PC-3 (cell line): Measurements from ENCODE around the gene P2RX2. TPM values are rescaled to one million over a fixed set of nuclear protein-coding genes. Genes with fewer than 3 reads are reported as not detected.

Source experiments
- ATAC-seq: fragments of 200-7000 bp; cut with Tn5 transposase; 2 replicates; pipeline ENCODE4 v1.9.1; 2020; ENCODE audit warnings: mild to moderate bottlenecking, moderate library complexity
- BruUV-seq: library from RNA; stranded (reverse); fragments of 400-500 nt; replicated peaks from 2 replicates; lab custom pipeline; 2021; lab: Mats Ljungman, UMichigan
- CTCF ChIA-PET: fragments of 300-600 bp; sonication (Branson Sonifier 250); formaldehyde crosslinking; loops from one replicate; lab custom pipeline; 2022; ENCODE audit warnings: antibody characterized with exemption; lab: Charles Lee
- POLR2A ChIA-PET: fragments of 300-600 bp; sonication (Branson Sonifier 250); formaldehyde crosslinking; loops from one replicate; lab custom pipeline; 2022; ENCODE audit warnings: antibody characterized with exemption; ENCODE audit not compliant: unreplicated experiment; lab: Charles Lee
- DNase-seq: peaks from one replicate; pipeline ENCODE4 v3.0.0-alpha.2; 2015
- H2AFZ ChIP-seq: fragments of 300-600 bp; sonication (generic); 2 replicates; pipeline ENCODE4 v1.6.0; 2016; ENCODE audit warnings: antibody characterized with exemption, low read length
- H3F3A ChIP-seq: fragments of 300-600 bp; sonication (generic); one replicate; pipeline ENCODE4 v1.6.0; 2017; ENCODE audit warnings: antibody characterized with exemption, low read length, control low read depth, mild to moderate bottlenecking; ENCODE audit not compliant: unreplicated experiment
- H3K27ac ChIP-seq: fragments of 300-600 bp; sonication (generic); 2 replicates; pipeline ENCODE4 v1.5.1; 2016; ENCODE audit warnings: mild to moderate bottlenecking, low read length
- H3K27me3 ChIP-seq: fragments of 300-600 bp; sonication (generic); 2 replicates; pipeline ENCODE4 v1.6.1; 2016; ENCODE audit warnings: low read length, mixed read lengths
- H3K36me3 ChIP-seq: fragments of 300-600 bp; sonication (generic); 2 replicates; pipeline ENCODE4 v1.6.1; 2016; ENCODE audit warnings: low read depth, mixed run types, low read length, mixed read lengths
- H3K4me1 ChIP-seq: fragments of 300-600 bp; sonication (generic); 2 replicates; pipeline ENCODE4 v1.5.1; 2016; ENCODE audit warnings: low read length; ENCODE audit not compliant: insufficient read depth
- H3K4me2 ChIP-seq: fragments of 300-600 bp; sonication (generic); 2 replicates; pipeline ENCODE4 v1.6.0; 2016; ENCODE audit warnings: low read length
- H3K4me3 ChIP-seq: fragments of 300-600 bp; sonication (generic); 2 replicates; pipeline ENCODE4 v1.5.1; 2016; ENCODE audit warnings: mild to moderate bottlenecking, low read length, mixed read lengths
- H3K79me2 ChIP-seq: fragments of 300-600 bp; sonication (generic); 2 replicates; pipeline ENCODE4 v1.6.1; 2017; ENCODE audit warnings: low read length, mixed read lengths
- H3K9ac ChIP-seq: fragments of 300-600 bp; sonication (generic); 2 replicates; pipeline ENCODE4 v1.6.0; 2016; ENCODE audit warnings: mild to moderate bottlenecking, low read length
- H3K9me2 ChIP-seq: fragments of 300-600 bp; sonication (generic); replicated peaks from 2 replicates; pipeline ENCODE4 v1.6.1; 2016; ENCODE audit warnings: mixed run types, low read length, mixed read lengths
- H3K9me3 ChIP-seq: fragments of 300-600 bp; sonication (generic); 2 replicates; pipeline ENCODE4 v1.6.1; 2016; ENCODE audit warnings: low read length, mixed read lengths
- H4K20me1 ChIP-seq: fragments of 300-600 bp; sonication (generic); 2 replicates; pipeline ENCODE4 v1.6.1; 2016; ENCODE audit warnings: low read length, mixed read lengths
- EZH2 ChIP-seq: fragments of 300-600 bp; sonication (generic); IDR thresholded peaks from one replicate; pipeline ENCODE4 v1.6.1; 2017; ENCODE audit warnings: antibody characterized with exemption, mild to moderate bottlenecking, low read length; ENCODE audit not compliant: unreplicated experiment
- EZH2phosphoT487 ChIP-seq: fragments of 300-600 bp; sonication (generic); IDR thresholded peaks from 2 replicates; pipeline ENCODE4 v1.6.1; 2018; ENCODE audit warnings: mild to moderate bottlenecking, antibody characterized with exemption, low read length, borderline replicate concordance
- intact Hi-C: fragments of 100-400 bp; cut with micrococcal nuclease; formaldehyde crosslinking; loops from 2 replicates; pipeline ENCODE4 v1.9.0; 2023
- total RNA-seq: library from RNA; depleted of rRNA; stranded (reverse); fragments of >200 nt; gene quantifications from 2 replicates; pipeline ENCODE4 v1.2.3, GENCODE V29; 2014
- TF ChIP-seq, protein P1 (sequence below): fragments of 300-600 bp; sonication (generic); conservative IDR thresholded peaks from 2 replicates; pipeline ENCODE4 v1.5.1; 2017; ENCODE audit warnings: antibody characterized with exemption, low read depth, mild to moderate bottlenecking, low read length

P2RX2 gene
- total RNA-seq, 1 experiment from 2014 or later, result not detected

DNA sequence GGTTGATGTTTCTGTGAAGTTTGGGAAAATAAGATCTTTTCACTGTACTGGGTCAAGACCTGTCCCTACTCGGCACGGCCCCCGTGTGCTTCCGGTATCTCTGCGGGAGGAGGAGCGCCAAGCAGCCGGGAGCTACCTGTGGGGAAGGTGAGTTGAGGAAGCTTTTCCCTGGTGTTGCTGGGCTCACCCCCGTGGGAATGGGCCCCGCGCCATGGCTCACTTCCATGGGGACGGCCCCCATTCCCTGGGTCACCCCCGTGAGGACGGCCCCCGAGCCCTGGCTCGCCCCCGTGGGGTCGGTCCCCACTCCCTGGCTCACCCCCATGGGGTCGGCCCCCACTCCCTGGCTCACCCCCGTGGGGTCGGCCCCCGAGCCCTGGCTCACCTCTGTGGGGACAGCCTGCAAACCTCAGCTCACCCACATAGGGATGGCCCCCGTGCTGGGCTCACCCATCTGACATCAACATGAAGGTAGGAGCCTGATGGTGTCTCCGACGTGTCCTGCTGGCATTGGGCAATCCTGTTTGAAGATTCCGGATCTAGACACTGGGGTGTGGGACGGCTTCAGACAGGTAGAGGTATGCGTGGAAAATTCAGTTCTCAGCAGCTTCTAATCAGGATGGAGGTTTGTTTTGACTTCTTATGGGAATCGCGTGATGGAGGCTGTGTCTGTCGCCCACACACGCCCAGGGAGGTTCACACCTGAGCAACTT lies 17.2 kb upstream of the P2RX2 start:
- Histone ChIP-seq H2AFZ (peak overlapping the region; percentile 81; the same call in 1 of the 2 replicates), H3K4me3 (no peak overlapping the region), H3K27ac (no peak overlapping the region), H3K9ac (no peak overlapping the region), H3F3A (no peaks in the 10 kb centered on the region), H3K4me1 (peaks cover 13% of the 10 kb centered on the region), H3K27me3 (peaks cover 23% of the 10 kb centered on the region), H3K4me2 (no peak overlapping the region), H3K9me3 (no peaks in the 10 kb centered on the region), H4K20me1 (no peaks in the 10 kb centered on the region), H3K36me3 (no peaks in the 10 kb centered on the region), H3K9me2 (no peaks in the 10 kb centered on the region), H3K79me2 (no peaks in the 10 kb centered on the region)
- no peak for TF ChIP-seq EZH2
- TF ChIP-seq, protein P1, sequence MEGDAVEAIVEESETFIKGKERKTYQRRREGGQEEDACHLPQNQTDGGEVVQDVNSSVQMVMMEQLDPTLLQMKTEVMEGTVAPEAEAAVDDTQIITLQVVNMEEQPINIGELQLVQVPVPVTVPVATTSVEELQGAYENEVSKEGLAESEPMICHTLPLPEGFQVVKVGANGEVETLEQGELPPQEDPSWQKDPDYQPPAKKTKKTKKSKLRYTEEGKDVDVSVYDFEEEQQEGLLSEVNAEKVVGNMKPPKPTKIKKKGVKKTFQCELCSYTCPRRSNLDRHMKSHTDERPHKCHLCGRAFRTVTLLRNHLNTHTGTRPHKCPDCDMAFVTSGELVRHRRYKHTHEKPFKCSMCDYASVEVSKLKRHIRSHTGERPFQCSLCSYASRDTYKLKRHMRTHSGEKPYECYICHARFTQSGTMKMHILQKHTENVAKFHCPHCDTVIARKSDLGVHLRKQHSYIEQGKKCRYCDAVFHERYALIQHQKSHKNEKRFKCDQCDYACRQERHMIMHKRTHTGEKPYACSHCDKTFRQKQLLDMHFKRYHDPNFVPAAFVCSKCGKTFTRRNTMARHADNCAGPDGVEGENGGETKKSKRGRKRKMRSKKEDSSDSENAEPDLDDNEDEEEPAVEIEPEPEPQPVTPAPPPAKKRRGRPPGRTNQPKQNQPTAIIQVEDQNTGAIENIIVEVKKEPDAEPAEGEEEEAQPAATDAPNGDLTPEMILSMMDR, result no peak
- no peak for TF ChIP-seq EZH2phosphoT487
- ATAC-seq (no peak), DNase-seq (no peak)
- ChIA-PET POLR2A (no interaction called here), CTCF (interaction anchor here (1.1 kb wide), 1 partner anchor 14 kb away, joined by 4 read pairs; no protein-coding TSS in a partner anchor)
- BruUV-seq, result no TSS peak
- intact Hi-C loops, result no loop called here

DNA sequence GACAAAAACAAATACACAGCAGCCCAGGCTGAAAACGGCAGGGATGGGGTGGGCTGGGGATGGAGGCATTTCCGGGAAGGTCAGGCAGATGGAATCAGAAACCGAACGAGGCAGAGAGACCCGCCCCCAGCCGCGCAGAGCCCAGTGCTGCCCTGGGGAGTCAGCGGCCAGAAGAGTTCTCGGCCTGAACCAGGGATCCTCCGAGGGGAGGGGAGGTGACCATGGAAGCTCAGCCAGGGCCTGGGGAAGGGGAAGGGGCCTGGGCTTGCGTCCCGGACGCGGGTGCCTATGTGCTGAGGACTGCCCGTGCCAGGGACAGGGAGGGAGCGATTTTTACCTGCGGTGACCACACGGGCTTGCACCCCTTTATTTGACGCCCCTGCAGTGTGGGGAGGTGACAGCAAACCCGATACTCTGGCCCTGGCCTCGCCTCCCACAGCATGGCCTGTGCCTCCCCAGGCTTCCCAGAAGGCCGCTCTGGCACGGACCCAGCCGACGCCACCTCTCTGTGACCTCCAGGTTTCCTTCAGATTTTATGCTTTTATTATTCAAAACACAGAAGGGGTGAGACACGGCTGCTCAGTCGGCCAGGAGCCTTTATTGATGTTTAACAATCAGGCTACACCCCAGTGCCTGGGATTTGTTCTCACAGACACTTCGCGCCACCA lies 15.9 kb upstream of the P2RX2 start:
- ChIA-PET POLR2A (no interaction called here), CTCF (no interaction called here)
- no peak overlapping the region for H3K4me2 ChIP-seq
- no peaks in the 10 kb centered on the region for H3F3A ChIP-seq
- H3K9me3 ChIP-seq, result no peaks in the 10 kb centered on the region
- no peak for TF ChIP-seq EZH2
- TF ChIP-seq, protein P1, result no peak
- no peak for TF ChIP-seq EZH2phosphoT487
- no peak overlapping the region for H3K27ac ChIP-seq
- DNase-seq, result no peak
- no peak overlapping the region for H3K9ac ChIP-seq
- H3K4me3 ChIP-seq, result no peak overlapping the region
- H3K36me3 ChIP-seq, result no peaks in the 10 kb centered on the region
- intact Hi-C loops, result no loop called here
- peaks cover 23% of the 10 kb centered on the region for H3K27me3 ChIP-seq
- no peaks in the 10 kb centered on the region for H3K9me2 ChIP-seq
- no peaks in the 10 kb centered on the region for H4K20me1 ChIP-seq
- H3K4me1 ChIP-seq, result peaks cover 9% of the 10 kb centered on the region
- no TSS peak for BruUV-seq
- no peaks in the 10 kb centered on the region for H3K79me2 ChIP-seq
- ATAC-seq, result no peak
- no peak overlapping the region for H2AFZ ChIP-seq
